Left hindlimb (tissue), 1 donor: ENCODE data around the gene STARD10.
A peak's percentile ranks its signal among the peaks of the same experiment; 100 is the strongest.

Experiments used
- DNase-seq: peaks from one replicate; pipeline ENCODE4 v3.0.0-alpha.2; 2018

The STARD10 gene

DNA sequence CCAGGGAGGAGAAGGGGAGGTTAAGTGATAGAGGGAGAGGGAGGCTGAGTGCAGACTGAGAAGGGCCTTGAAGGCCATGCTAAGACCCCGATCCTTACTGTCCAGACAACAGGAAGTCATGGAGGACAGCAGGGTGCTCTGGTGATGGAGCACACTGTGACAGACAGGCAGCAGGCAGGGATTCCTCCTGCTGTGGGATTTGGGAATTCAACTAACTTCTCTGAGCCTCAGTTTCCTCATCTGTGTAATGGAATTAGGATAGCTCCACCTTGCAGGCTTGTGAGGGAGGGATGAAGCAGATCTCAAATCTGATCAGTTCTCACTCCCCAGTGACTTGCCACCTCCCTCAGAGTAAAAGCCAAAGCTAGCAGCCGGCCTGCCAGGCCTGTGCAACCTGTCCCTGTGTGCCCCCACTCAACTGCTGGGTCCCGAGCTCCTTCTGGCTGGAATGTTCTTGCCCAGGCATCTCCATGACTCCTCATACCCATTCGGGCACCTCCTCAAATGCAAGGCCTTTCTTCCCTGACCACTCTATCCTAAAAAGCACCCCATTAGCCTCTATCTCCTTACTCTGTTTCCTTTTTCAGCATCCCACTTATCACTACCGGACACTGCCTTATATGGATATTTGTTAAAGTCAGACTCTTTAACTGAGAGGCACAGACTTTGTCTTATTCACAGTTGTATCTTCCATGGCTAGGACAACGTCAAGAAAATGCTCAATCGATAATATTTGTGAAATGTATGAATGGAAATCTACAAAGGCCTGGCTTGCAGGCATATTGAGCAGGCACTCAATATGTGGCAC, 51.1 kb downstream of the STARD10 start:
- DNase-seq, result peak; percentile 19

DNA sequence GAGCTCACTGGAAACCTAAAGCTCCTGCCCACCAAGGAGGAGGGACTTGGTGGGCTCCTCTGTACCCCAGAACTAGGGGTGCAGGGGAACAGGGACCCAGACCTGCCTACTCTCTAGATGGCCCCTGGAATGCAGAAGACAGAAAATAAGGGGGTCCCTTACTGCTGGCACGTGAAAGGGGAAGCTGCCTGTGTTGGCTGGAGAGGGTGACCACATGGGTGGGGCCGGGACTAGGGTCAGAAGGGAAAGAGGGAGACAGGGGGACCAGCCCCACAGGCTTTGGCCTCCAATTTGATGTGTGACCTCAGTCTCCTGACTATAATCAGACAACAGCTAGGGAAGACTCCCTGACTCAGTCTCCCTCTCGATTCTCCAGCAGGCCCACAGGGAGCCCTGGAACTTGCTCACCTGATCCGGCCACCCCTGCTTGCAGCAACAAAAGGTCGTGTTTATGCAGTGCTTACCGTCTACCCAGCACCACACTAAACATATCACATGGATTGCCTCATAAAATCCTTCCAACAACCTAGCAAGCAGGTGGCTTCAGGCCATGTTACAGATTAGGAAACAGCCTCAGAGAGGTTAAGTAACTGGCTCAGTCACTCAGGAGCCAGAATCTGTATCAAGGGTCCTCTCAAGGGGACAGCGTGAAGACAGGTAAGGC, 51.9 kb downstream of the STARD10 start:
- no peak for DNase-seq

DNA sequence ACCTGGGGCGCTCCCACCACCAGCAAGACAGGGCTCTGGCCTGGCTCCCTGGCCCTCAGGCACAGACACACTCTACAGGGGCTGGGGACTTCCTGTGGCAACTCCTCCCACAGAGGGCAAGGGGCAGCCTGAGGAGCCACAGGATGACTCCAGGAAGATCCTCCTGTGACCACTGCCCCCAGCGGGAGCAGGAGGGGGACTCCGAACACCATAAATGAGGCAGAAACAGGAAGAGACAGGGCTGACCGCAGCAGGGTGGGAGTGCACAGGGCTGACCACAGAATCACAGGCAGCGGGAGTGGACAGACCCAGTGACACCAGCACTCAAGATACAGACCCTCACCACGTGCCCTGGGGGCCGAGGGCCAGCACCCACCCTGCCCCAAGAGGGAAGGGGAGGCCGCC, 52.4 kb downstream of the STARD10 start:
- DNase-seq, result peak; percentile 54

DNA sequence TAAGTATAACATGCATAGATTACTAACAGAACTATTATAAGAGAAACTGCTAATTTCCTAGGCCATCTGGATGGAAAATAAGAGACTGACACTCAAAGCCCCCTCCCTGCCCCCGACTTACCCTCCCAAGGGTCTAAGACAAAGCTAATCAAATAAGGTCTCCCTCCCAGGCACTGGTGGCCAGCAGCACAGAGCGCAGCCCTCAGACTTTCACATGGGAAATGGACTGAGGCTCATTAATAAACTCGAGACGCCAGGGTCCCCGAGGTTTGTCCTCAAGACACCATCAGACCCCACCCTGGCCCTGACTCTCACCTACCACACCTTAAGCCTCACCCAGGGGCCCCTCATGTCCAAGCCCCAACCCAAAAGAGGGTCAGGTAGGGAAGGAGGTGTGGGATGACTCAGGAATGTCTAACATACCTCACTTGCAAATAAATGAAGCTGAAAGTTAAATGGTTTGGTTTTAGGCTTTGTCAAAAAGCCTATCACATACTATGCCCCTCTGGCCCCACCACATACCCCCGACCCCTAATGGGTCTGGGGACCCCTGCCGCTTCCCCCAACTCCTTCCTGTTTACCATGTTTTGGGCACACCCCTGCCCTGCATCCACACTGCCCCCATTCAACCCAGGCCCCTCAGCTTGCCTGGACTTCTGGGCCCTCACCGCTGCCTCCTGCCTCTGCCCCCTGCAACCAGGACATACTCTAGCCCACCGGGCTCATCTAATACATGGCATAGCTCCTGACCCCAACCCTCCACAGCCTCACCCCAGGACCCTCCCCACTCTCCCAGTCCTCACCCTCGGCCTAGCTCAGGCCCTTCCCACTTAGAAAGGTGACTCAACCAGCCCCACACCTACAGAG, 53.1 kb downstream of the STARD10 start:
- no peak for DNase-seq

DNA sequence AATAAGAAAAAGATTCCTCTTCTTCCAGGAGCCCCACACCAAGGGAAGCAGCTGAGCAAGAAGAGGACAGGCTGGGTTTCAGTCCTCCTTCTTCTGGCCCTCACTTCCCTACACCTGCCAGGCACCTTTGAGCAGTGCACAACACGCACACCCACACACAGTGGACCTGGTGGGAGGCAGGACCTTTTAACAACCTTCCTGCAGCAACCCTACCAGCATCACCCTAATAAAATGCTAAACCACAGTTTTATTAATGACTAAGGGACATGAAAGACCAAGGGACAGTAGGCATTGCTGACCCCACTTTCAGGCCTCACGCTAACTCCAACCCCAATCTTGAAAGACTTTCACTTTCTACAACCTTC, 53.8 kb downstream of the STARD10 start:
- DNase-seq, result peak; percentile 19

DNA sequence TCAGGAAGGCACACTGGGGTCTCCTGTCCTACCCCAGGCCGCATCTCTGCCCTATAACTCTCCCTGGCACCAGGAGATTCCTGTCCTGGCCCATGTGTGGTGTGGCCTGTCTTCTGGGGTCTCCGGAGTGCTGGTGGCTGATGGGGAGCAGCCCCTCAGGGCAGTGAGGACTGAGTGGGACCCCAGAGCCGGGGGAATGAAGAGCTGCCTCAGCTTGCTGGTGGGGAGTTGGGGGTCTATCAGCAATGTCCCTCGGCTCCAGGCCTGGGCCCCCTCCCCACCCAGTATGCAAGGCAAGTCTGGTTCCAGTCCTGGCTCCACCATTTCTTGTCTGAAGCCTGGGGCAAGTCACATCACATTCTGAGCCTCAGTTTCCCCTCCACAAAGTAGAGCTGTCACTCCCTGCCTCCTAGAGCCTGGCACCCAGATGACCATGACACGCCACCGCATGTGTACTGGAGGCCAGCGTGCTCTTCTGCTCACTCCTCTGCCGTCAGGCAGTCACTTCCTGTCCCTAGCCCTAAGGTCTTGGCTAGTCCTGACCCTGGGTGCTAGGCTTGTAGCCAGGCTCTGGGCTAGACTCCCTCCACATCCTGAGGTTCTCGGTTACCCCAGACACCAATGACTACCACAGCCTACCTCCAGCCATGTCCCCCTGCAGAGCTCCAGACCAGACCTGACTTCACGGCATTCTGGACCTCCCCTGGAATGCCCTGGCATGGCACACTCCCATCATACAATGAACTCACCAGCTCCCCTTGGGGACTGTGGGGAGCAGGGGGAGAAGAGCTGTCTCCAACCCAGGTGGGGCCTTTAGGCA, 54.4 kb downstream of the STARD10 start:
- DNase-seq, result peak; percentile 15

DNA sequence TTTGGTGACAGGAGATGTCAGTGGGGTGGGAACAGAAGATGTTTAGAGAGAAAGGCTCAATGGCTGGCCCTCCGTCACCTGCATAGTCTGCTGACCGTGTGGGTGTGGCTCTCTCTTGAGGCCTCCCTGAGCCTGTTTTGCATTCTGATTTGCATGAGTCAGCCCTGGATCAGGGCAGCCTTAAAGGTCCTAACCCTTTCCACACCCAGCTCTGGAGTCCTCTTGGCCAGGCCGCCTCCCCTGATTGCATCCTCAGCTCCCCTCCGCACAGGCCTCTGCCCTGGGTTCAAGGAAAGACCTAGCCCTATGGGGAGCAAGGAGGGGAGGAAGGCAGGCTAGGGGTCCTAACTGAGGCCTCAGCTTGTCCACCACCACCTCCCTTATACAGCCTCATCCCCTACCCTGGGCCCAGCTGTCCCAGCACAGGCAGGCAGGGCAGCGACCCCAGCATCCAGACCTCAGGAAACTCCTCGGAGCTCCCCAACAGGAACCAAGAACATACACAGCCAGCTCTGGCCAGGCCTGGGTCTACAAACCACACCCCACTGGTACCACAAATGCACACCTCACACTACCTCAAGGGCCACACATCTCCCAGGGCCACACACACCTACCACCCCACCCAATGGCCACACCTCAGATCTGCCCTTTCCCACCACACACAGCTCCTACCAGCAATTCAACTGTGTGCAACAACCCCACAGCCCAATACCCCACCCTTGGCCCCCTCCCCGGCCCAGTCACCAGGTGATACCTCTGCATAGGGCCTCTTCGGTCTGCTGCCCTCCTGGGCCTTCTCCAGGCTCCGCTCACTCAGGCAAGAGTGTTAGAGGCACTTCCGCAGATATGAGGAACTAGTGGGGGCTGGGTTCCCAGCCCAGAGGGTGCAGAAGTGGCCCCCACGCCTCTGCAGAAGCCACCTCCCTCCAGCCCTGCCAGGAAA, 55.4 kb downstream of the STARD10 start:
- peak; percentile 25 for DNase-seq

DNA sequence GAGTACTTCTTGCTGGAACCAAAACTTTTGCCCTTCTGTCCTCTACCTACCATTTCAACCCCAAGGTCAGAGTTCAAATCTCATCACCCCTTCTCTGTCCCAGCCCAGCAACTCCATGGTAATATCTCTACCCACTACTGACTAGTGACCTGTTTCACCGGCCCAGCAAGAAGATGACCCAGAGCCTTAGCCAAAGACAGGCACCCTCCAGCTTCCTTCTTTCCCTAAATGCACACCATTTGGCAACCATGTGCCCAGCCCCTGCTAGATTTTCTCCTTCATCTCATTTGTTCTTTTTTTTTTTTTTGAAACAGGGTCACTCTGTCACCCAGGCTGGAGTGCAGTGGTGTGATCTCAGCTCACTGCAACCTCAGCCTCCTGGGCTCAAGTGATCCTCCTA, 56.5 kb downstream of the STARD10 start:
- peak; percentile 12 for DNase-seq

DNA sequence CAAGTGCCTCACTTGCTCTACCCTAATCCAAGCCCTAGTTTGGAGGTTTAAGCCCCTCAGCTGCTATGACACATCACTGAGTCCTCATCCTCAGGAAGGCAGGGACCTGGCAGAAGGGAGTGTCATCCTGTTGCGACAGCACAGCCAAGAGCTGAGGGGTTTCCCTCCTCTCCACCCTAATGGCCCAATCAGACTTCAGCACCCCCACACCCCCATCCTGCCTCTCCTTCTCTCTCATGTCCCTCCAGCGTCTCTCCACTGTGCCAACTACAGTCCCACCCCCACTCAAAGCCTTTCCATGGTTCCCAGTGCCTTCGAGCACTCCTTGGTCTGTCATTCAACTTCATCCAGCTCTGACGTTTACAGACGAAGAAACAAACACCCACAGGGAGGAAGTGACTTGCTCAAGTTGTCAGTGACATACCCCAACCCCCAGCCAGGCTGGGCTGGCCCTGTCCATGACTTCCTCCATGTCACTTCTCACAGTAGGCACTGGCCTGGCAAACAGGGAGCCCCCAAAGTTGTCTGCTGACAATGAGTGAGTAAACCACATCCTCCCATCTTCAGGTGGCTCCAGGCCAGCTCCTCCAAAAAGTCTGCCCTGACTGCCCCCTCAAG, 57.3 kb downstream of the STARD10 start:
- DNase-seq, result peak; percentile 19

DNA sequence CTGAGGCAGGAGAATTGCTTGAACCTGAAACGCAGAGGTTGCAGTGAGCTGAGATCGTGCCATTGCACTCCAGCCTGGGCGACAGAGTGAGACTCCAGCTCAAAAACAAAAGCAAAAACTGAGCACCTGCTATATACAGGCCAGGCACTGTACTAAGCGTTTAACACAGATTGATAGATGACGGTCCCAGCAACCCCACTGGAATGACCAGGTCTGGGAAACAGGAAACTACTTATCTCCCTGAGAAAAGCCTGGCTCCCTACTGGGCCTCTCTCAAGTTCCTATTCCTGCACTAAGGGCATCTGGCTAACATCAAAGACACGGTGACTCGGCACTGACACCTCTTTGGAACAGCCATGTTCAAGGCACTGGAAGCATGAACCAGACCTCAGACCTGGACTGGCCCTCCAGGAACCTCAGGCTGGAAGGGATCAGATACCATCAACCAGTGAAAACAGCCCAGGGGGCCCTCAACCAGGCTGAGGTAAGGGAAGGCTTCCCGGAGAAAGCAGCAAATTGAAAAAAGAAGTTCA, 58.3 kb downstream of the STARD10 start:
- DNase-seq, result no peak

DNA sequence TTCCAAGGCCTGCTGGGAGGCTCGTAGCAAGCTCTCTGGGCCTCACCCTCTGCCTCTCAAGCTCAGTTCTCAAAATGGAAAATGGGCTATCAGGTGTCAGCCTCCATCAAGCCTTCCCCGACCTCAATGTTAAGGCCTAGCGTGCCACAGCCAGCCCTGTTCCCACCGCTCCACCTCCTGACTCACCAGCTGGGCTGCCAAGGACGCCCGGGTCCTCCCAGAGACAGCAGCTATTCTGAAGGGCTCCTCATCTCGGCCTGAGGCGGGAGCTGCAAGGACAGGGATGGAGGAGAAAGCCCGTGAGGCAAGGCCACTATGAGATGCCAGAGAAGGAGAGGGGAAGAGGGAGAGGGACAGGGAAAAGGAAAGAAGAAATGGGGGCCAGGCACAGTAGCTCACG, 61.5 kb downstream of the STARD10 start:
- DNase-seq, result peak; percentile 15

DNA sequence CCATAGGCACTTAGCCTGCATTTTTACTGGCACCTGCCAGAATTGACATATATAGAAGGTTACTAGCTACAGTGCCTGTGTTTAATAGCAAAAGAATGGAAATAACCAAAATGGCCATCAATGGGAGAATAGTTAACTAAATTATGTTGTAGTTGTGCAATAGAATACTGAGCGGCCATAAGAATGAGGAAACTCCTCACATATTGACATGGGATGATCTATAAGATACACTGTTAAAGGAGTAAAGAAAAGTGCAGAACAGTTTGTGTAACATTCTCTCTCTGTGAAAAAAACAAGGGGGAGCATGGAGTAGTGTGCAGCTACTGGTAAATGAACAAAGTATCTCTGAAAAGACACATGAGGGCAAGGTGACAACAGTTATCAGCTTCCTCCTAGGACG, 63.1 kb downstream of the STARD10 start:
- no peak for DNase-seq

DNA sequence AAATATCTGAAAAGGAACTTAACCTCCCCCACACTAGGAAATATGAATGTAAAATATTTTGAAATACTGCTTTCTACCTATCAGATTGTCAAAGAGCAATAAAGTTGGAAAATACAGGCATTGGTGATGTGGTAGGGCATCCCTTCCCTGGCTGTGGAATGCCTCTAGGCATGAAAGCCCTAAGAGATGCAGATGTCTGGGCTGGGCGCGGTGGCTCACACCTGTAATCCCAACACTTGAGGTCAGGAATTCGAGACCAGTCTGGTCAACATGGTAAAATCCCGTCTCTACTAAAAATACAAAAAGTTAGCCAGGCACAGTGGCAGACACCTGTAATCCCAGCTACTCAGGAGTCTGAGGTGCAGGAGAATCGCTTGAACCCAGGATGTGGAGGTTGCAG, 63.6 kb downstream of the STARD10 start:
- peak; percentile 2 for DNase-seq

DNA sequence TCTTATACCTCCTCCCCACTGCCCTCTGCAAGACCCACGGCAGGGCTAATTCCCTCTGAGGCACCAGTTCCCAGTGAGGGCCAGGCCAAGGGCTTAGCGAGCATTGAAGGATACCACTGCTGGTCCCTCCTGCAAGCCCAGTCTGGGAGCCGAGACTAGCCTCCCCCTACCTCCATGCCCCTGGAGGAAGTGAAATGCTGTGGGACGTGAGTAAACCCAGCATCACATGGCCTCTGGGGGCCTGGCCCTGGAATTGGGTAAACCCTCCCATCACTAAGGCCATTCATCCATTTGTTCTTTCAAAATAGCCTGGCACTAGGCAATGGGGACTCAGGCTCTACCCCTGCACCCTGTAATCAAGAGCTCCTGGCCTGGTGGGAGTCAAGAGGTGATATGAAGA, 66.3 kb downstream of the STARD10 start:
- no peak for DNase-seq

DNA sequence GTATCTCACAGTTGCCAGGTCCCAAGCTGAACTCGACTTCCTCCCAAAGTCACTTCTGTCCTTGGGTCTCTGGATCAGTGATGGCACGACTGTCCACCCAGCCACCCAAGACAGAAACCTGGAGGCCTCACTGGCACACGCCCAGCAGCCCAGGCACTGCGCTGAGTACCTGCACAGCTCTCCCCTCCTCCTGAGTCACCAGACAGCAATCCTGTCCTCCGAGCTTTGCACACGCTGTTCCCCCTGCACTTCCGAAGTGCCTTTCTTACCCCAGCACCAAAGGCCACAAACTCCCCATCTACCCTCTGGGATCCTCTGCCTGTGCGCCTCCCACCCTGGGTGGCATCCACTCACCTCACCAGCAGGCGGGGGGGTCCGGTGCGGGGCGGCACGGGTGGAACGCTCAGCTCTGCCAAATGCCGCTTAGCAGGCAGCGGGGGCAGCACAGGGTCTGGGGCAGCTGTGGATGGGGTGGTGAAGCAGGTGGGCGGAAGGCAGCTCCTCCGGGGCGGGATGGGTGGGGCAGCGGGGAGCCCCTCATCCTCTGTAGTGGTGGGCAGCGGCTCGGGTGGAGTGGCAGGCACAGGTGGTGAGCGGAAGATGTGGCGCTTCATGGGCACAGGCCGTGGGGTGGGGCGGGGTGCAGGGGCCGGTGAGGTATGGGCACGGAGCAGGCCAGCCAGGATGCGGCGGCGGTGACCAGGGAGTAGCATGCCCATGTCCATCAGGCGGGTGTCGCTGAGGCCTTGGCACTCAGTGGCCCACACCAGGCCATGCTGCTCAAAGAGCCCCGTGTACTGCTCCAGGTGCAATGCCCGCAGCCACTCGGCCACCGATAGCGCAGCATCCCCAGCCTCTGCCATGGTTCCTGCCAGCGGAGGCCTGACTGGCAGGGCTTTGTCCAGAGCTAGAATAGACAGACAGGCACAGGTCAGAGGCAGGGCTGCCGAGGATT, 67.3 kb downstream of the STARD10 start:
- DNase-seq, result no peak

DNA sequence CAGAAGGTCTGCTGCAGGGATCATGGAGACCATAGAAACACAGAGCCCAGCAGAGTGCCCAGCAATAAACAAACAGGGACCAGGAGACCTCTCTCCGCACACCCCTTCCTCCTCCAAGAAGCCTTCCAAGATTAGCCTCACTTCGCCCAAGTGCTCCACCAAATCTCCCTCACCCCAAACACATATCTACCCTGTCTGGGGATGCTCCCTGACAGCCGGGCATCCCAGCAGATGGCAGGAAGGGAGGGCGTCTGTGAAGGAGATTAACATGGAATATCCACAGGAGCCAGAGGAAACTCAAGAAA, 68.2 kb downstream of the STARD10 start:
- no peak for DNase-seq

DNA sequence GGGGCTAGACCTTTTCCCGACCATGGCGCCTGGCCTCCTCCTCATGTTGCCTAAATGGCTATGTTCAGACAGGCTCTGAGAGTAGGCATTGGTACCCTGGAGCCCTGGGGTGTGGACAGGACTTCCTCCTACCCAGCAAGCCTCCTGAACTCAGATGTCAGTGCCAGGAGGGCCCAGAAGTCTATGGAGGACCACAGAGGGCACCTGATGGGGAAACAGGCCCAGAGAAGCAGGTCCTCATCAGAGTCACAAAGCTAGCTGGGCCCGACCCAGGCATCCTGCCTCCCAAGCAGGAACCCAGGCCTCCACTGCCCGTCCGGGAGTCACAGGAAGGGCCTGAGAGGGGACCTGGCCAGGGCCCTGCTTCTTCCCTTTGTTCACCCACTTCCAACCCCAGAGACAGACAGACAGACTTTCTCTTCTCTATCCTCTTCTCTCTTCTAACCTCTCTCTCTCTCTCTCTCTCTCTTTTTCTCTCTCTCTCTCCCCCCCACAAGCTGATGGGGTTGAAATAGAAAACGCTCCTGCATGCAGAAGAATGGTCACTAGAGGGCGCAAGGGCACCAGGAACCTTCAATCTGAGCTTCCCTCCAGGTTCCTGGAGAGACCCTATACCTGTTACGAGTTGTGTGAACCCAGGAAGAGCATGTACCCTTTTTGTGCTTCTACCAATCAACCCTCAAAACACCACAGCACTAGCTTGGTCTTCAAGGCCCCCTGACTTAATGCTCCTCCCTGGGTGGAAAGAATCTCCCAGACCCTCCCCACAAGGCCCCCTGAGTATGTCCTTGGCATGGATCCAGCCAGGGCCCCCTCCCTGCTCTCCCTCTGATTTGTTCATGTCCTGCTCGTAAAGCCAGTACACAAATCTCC, 68.8 kb downstream of the STARD10 start:
- DNase-seq, result peak; percentile 79

DNA sequence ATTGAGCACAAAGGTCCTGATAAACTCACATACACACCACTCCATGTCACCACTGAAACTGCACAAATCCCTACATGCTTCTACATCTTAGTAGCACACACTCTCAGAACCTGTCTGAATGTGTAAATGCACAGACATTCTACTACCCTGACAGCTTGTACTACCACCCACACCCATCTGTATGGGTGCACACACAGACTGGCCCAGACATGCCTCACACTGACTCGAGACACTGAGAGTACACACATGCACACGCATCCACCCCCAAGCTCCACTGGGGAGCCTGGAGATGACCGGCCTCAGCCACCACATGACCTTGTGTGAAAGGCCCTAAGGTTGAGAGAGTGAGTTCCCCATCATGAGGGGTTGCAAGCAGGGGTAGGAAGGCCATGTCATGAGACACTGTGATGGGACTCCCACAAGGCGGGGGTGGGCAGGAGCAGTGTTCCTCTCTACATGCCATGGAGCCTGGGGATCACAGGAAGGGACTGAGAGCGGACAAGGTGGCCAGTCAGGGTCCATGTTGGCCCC, 69.8 kb downstream of the STARD10 start:
- DNase-seq, result no peak
